Measurements from ENCODE around the gene ZSWIM5. TPM values are rescaled to one million over a fixed set of nuclear protein-coding genes. Genes with fewer than 3 reads are reported as not detected.

Gene ZSWIM5
- total RNA-seq, 1 donor: 1.5 TPM

DNA sequence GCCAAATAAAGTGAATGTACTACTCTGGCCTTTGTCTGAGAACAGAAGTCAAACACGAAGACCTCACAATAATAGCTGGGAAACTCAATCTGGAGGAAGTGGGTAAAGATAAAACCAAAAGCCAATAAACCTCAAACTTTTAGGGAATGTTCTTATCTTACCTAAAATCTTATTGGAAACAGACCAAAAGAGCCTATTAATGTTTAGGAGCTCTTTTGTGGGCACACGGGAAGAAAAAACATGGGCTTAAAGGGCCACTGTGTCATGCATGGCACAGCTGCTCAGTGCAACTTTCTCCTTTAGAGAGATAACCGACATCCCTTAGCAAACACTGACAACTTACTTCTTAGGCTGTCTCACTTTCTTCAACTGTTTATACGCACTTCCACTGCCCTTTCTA is 236.1 kb downstream of the ZSWIM5 start:
- H3K27me3 ChIP-seq (ENCODE audit: insufficient read depth, low read length): no peaks in the 10 kb centered on the region

More for the DNA sequence above, 236.1 kb downstream of the ZSWIM5 start:
- Histone ChIP-seq H3K4me1 (ENCODE audit: insufficient read depth, low read length) (peaks cover 5% of the 10 kb centered on the region), H3K9me3 (ENCODE audit: low read depth, low read length) (no peaks in the 10 kb centered on the region), H3K4me3 (ENCODE audit: low read length) (no peak overlapping the region)

Other genes starting within 250 kb of the ZSWIM5 start
- gene EIF2B3, start 220.0 kb downstream of the ZSWIM5 start, total RNA-seq: 8.0 TPM
- gene HECTD3, start 195.3 kb downstream of the ZSWIM5 start, total RNA-seq: 10.1 TPM
- gene UROD, start 194.4 kb downstream of the ZSWIM5 start, total RNA-seq: 21.7 TPM
- gene HPDL, start 120.3 kb upstream of the ZSWIM5 start, total RNA-seq: not detected
- 28.2 TPM for gene TOE1, start 133.6 kb upstream of the ZSWIM5 start, total RNA-seq
- 16.4 TPM for gene MUTYH, start 133.8 kb upstream of the ZSWIM5 start, total RNA-seq

Data from mononuclear cell (primary cell).